GM21447 (cell line): ENCODE data around the gene TFE3.
A peak's percentile ranks its signal among the peaks of the same experiment; 100 is the strongest.
"Not testable (repeated sequence)": the region's sequence is repeated elsewhere in the genome, so short reads cannot be mapped to it uniquely, and the experiment has no call there.

Experiments
- ATAC-seq: cut with Tn5 transposase; IDR thresholded peaks from one replicate; pipeline ENCODE4 v1.9.1; 2021; ENCODE audit not compliant: unreplicated experiment

Gene TFE3

GRCh38 chrX:49002091-49002935, 40.8 kb downstream of the TFE3 start, which contains the start of gene GRIPAP1:
GRIPAP1 (minus strand) TSS chrX:49002264; CDS start chrX:49002229, 35 bp downstream.
- peak; percentile 77 for ATAC-seq

DNA sequence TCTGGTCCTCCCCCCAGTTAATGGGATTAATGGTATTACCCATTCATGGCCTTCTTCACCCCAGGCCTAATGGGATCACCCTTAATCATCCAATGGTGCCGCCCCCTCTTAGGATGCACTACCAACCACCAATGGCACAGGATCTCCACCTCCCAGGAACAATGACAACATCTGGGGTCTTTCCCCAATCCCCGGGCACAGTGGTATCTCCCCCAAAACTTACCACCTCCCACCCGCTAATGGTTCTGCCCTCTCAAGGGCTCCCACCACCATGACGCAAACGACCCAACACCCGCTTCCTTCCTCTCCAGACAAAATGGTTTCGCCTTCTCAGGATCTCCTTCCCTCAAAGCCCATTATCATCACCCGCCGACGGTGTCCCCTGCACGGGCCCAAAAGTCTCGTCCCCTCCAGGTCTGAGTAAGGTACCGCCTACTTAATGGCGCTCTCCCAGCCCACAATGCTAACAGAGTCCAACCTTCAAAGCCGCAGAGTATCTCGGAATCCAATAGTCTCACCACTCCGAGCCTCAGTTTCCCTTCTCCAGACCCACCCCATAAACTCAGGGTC, 41.6 kb downstream of the TFE3 start:
- no peak for ATAC-seq

GRCh38 chrX:49000636-49001035, 42.5 kb downstream of the TFE3 start:
- no peak for ATAC-seq

GRCh38 chrX:48999030-48999429, 44.1 kb downstream of the TFE3 start:
- no peak for ATAC-seq

DNA sequence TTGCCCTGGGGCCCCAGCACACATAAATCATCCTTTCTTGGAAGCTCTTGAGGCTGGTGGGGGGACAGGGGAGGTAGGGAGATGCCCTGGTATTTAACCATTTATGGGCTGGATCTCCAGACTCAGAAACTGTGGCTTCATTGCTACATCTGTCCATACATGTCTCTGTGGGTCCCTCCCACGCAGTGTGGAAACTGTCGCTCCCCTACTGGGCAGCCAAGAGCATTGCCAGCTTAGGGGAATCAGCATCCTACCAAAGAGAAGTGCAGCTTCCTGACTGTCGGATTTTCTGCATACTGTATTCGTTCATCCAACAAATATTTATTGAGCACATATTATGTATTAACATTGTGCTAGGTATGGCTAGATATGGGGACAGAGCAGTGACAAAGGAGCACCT, 44.8 kb downstream of the TFE3 start:
- no peak for ATAC-seq

DNA sequence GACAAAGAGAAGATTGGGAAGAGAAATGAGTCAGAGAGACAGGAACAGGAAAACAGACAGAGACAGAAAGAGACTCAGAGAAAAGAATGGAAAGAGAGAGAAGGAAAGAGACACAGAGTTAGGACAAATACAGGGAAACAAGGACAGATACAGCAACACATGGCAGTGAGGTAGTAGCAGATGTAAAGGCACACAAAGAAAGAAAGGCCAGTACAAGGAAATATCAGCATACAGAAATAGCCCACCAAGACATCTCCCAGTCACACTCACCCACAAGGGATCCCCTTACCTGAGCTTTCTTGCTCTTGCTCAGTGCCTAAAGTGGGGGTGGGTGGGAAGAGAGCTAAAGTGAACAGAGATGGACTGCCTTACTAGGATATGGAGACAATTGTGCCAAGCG, 45.3 kb downstream of the TFE3 start:
- ATAC-seq: no peak

DNA sequence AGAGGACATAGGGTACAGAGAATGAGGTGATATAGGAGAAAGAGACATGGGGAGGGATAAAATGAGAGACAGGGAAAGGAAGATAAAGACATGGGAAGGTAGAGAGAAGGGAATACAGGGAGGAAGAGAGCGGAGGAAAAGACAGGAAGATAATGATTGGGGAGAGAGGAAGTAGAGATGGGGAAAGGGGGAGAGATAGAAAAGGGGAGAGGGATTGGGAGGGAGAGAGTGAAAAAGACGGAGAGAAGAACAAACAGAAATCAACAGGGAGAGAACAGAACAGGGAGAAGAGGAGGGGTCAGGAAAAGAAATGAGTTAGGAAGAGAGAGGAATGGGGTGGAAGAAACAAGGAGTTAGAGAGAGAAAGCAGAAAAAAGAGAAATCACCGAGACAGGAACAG, 45.7 kb downstream of the TFE3 start:
- ATAC-seq: no peak

DNA sequence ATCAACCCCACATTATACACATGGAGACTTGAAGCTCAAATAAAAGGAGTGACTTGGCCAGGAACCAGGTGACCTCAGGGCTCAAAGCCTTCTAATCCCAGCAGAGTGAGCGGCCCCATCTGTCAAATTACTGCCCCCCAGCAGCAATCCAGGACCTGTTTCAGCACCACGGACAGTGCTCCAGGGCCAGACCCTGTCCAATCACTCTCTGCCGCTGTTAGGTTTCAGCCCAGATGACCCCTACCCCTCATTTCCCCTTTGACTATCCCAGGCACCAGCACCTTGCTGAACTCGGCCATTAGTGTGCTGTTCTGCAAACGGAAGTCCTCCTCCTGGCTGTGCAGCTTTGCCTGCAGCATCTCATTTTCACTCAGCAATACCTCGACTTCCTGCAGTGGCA, 46.2 kb downstream of the TFE3 start:
- no peak for ATAC-seq

- no peak for ATAC-seq
Measured at GRCh38 chrX:48992341-48992740, 50.8 kb downstream of the TFE3 start.

DNA sequence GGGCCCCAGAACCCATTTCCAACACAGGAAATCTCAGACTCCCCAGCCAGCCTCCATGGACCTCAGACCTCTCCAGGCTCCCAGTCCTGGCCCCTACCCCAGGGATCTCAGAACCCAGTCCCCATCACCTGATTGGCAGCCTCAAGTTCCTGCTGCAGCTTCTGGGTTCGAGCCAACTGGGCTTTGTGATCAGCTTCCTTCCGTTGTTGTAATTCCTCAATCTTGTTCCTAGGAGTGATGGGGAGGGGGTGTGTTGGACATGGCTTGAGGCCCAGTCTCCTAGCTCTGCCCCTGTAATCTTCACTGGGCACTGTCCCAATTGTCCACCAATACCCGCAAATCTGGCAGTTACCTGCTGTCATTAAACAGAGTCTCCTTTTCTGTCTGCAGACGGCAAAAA, 53.7 kb downstream of the TFE3 start:
- ATAC-seq: no peak

GRCh38 chrX:48983896-48984295, 59.3 kb downstream of the TFE3 start:
- no peak for ATAC-seq

DNA sequence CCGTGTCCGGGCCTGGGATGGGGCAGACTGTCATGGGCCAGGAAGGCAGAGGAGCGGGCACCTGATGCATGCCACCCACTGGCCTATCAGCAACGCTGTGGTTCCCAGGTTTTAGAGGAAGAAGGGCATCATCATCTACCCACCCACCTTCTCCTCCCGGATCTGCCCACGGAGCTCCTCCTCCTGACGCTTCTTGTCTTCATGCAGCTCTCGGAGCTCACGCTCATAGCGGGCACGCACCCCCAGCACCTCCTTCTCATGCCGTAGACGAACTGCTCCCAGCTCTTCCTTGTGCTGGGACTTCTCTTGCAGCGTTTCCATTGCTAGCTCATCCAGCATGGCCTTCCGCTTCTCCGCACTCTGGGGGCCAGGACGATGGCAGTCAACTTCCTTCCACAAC, 60.1 kb downstream of the TFE3 start:
- ATAC-seq: no peak

GRCh38 chrX:48981178-48981577, 62.0 kb downstream of the TFE3 start:
- ATAC-seq: no peak

DNA sequence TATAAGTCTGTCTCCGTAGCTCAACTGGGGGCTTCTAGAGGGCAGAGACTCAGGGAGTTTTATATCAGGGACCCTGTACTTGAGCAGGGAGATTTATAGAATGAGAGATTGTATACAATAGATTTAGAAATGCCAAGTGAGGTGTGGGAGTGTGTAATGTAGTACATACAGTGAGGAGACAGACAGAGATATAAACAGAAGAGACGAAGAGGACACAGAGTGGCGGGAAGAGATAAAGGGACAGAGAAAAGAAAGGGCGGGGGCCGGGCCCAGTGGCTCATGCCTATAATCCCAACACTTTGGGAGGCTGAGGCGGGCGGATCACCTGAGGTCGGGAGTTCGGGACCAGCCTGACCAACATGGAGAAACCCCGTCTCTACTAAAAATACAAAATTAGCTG, 62.8 kb downstream of the TFE3 start:
- ATAC-seq: not testable (repeated sequence)
